Psoas muscle (tissue), 8 donors: ENCODE results near the gene CCT6B. TPM values are rescaled to one million over a fixed set of nuclear protein-coding genes. Genes with fewer than 3 reads are reported as not detected.

Experiments used
- ATAC-seq, 4 donors: fragments of 200-7000 bp; cut with Tn5 transposase; one replicate each; pipeline ENCODE4 v1.9.1; 2020; ENCODE audit warnings: moderate library complexity in 3 of 4, mild to moderate bottlenecking in 2 of 4
- DNase-seq, 2 donors: peaks; one replicate each; pipeline ENCODE4 v3.0.0-alpha.2; 2020
- H3K27ac ChIP-seq: fragments of 200-600 bp; one replicate; pipeline ENCODE4 v1.8.0; 2022
- H3K27me3 ChIP-seq, 3 donors: fragments of 200-600 bp in 1 of 3; one replicate each; pipeline versions ENCODE4 v1.6.1 to v1.8.0; 2013 to 2022; ENCODE audit warnings: low read length in 2 of 3, mild to moderate bottlenecking in 2 of 3, moderate library complexity in 1 of 3; ENCODE audit not compliant: insufficient read depth in 3 of 3
- H3K36me3 ChIP-seq, 2 donors: fragments of 200-600 bp in 1 of 2; one replicate each; pipeline versions ENCODE4 v1.6.1 to v1.8.0; 2013 to 2022; ENCODE audit warnings: low read depth in 1 of 2, mild to moderate bottlenecking in 1 of 2, moderate library complexity in 1 of 2; ENCODE audit not compliant: insufficient read depth in 1 of 2
- H3K4me1 ChIP-seq: fragments of 200-600 bp; one replicate; pipeline ENCODE4 v1.8.0; 2022
- H3K4me3 ChIP-seq: fragments of 200-600 bp; one replicate; pipeline ENCODE4 v1.8.0; 2022; ENCODE audit warnings: mild to moderate bottlenecking
- H3K9me3 ChIP-seq: fragments of 200-600 bp; one replicate; pipeline ENCODE4 v1.8.0; 2022
- CTCF ChIP-seq: fragments of 200-600 bp; IDR thresholded peaks from one replicate; pipeline ENCODE4 v1.8.0; 2022; ENCODE audit warnings: antibody characterized with exemption
- WGBS, 3 donors: extraction: QIAGEN DNeasy Blood & Tissue Kit; methylation state at CpG; one replicate each; pipeline versions ENCODE4 v1.1.6 to v1.1.7; 2013; 5-methylcytosine and 5-hydroxymethylcytosine counted together
- intact Hi-C, 2 donors: fragments of 100-400 bp; cut with DNase I; formaldehyde crosslinking; loops; one replicate each; pipeline versions ENCODE4 v1.11.0 to v1.14.2; 2022
- polyA plus RNA-seq, 3 donors: library from polyadenylated mRNA; stranded (reverse); fragments of 200-250 nt; gene quantifications; one replicate each; pipeline ENCODE4 v1.2.3, GENCODE V29; 2013
- total RNA-seq, 4 donors: library from RNA; stranded (reverse); fragmentation: NEBNext Ultra II Directional in 2 of 4; extraction: Animal tissue kit (Norgen Biotek cat#: 25700) in 2 of 4; gene quantifications; one replicate each; pipeline versions ENCODE4 v1.2.1 to v1.2.4, GENCODE V29; 2021 to 2023
- donor health status: healthy with polysubstance abuse.
- donor health status: DM: no; HTN: no; CAD: no; lungs with moderate emphysema.
- donor health status: Bipolar disorder and iron deficiency.
- donor health status: healthy.
- donor health status: DM: yes; HTN: yes; CAD: no.
- donor health status: DM: no; HTN: no; CAD: no.
- donor health status: DM: no; HTN: no; CAD: no.
- donor health status: DM: yes; HTN: yes; CAD: no.

CCT6B gene
- total and polyA plus RNA-seq, 7 donors: 0.74 to 5.2 (median 2.4) TPM

GRCh38 chr17:34981538-34982241 is 20.4 kb upstream of the CCT6B start:
- Histone ChIP-seq H3K36me3 (peaks cover 0 to 22% of the 10 kb centered on the region in 2 donors), H3K27ac (peak overlapping the region; percentile 99), H3K4me3 (peak overlapping the region; percentile 98), H3K4me1 (peaks cover 25% of the 10 kb centered on the region), H3K9me3 (no peaks in the 10 kb centered on the region), H3K27me3 (no peaks in the 10 kb centered on the region)
- intact Hi-C loops: loop anchor here in 1 of 2 donors (2.0 kb wide), 1 partner anchor 19 kb away; no protein-coding TSS in a partner anchor
- no peak for TF ChIP-seq CTCF
- WGBS, 3 donors: 18 to 29% (median 27%) methylated on average over 8 of the region's 8 CpGs
- DNase-seq: no peak
- ATAC-seq: no peak

GRCh38 chr17:34980681-34981537 is 19.6 kb upstream of the CCT6B start:
- Histone ChIP-seq H3K4me1 (peaks cover 25% of the 10 kb centered on the region), H3K27ac (peak overlapping the region; percentile 99), H3K4me3 (peak overlapping the region; percentile 98), H3K36me3 (peaks cover 0 to 14% of the 10 kb centered on the region in 2 donors), H3K27me3 (no peaks in the 10 kb centered on the region), H3K9me3 (no peaks in the 10 kb centered on the region)
- intact Hi-C loops: loop anchor here in 1 of 2 donors (2.0 kb wide), 1 partner anchor 18 kb away; no protein-coding TSS in a partner anchor
- 1% methylated on average over 23 to 69 of the region's 69 CpGs for WGBS, 3 donors
- TF ChIP-seq CTCF: peak; percentile 17
- ATAC-seq: peak; percentile 85 to 89 (median 87)
- peak; percentile 82 to 84 for DNase-seq

DNA sequence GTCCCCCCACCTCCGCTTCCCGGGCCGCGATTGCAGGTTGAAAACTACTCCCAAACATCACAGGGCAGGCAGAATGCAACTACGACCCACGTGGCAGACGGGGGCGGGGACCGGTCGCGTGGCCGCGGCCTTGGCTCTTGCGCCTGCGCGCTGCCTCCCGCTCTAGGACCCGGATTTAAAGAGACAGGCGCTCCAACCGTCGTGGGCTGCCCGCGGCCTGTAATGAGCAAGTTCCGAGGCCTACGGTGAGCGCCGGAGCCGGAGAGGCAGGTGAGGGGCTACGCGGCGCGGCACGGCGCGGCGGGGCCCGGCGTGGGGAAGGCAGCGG is 19.1 kb upstream of the CCT6B start, which contains the start of gene LIG3:
Gene LIG3 (plus strand): TSS at position 160 of the 328 bp plus-strand sequence. CDS start 2,494 bp downstream, outside the sequence.
- intact Hi-C loops: loop anchor here in 1 of 2 donors (2.0 kb wide), 1 partner anchor 18 kb away; no protein-coding TSS in a partner anchor
- Histone ChIP-seq H3K9me3 (no peaks in the 10 kb centered on the region), H3K27me3 (no peaks in the 10 kb centered on the region), H3K27ac (peak within 1 kb of the TSS; percentile 99), H3K4me3 (peak within 1 kb of the TSS; percentile 98), H3K4me1 (peaks cover 25% of the 10 kb centered on the region), H3K36me3 (peaks cover 0 to 10% of the 10 kb centered on the region in 2 donors)
- TF ChIP-seq CTCF: no peak
- DNase-seq: peak; percentile 95 to 98
- ATAC-seq: peak; percentile 93 to 96 (median 94)
- WGBS, 3 donors: 0 to 2% (median 0%) methylated on average over 37 to 39 of the region's 39 CpGs

DNA sequence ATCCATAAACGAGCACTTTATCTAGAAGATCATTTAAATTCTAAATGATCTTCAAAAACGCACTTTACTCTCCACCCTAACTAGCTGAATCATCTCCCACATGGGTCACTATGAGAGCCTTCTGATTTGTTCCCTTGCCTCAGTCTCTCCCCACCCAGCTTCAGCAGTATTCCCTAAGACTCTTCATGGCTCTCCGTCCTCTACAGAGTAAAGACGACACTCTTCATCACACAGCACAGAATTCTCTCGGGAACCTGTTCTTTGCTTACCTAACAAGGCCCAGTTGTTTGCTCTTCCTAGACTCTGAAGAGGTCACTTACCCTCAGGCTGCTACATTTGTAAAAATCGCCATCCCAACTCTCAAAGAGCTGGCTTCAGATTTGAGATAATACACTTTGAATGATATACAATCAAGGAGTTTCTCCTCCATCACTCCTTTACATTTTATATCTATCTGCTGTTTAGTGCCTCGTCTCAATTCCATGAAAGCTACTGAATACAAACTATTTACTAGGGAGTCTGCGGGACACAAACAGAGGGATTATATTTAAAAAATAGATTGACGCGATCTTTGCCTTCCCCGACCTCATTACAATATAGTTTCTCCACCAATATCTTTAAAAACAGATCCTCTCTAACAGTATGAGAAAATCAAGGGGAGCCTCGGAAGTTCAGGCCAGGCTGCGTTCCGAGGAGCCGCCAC is 18.5 kb upstream of the CCT6B start:
- DNase-seq: no peak
- intact Hi-C loops: loop anchor here in 1 of 2 donors (2.0 kb wide), 1 partner anchor 17 kb away; no protein-coding TSS in a partner anchor
- Histone ChIP-seq H3K27ac (peak overlapping the region; percentile 99), H3K36me3 (peaks cover 0 to 10% of the 10 kb centered on the region in 2 donors), H3K4me3 (peak overlapping the region; percentile 98), H3K4me1 (peaks cover 25% of the 10 kb centered on the region), H3K27me3 (no peaks in the 10 kb centered on the region), H3K9me3 (no peaks in the 10 kb centered on the region)
- 14 to 18% (median 15%) methylated on average over 15 of the region's 15 CpGs for WGBS, 3 donors
- TF ChIP-seq CTCF: no peak
- peak in 2 of 4 donors; percentile 29 to 37 for ATAC-seq
